Measurements from ENCODE around the gene OTOP3. TPM values are rescaled to one million over a fixed set of nuclear protein-coding genes. Genes with fewer than 3 reads are reported as not detected.

Gene OTOP3
- total RNA-seq, 1 experiment from 2014 or later: not detected

DNA sequence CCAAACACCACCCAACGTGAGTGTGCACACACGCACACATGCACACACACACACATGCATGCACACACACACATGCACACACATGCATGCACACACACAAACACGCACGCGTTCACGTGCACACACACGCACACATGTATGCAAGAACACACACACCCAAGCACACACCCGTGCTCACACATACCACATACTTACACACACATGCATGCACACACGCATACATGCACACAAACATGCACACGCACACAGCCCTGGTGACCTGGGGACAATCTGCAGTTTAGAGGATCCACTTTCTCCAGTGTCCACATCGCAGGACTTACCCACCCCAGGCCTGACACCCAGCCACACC is 18.9 kb upstream of the OTOP3 start:
- Histone ChIP-seq H3T11ph (ENCODE audit: low read length) (no peak overlapping the region), H3K79me2 (ENCODE audit: insufficient read depth, low read length) (no peaks in the 10 kb centered on the region), H3K56ac (ENCODE audit: insufficient read length, low read depth, low read length) (no peak overlapping the region), H2AK5ac (ENCODE audit: insufficient read length, low read length) (no peak overlapping the region), H2BK12ac (ENCODE audit: insufficient read length, low read depth, low read length) (no peak overlapping the region), H3K23me2 (ENCODE audit: insufficient read length, low read depth, low read length, poor library complexity, severe bottlenecking) (no peaks in the 10 kb centered on the region), H3K27me3 (ENCODE audit: insufficient read depth, low read length) (no peaks in the 10 kb centered on the region), H3K79me1 (ENCODE audit: insufficient read depth, low read depth, low read length, poor library complexity, severe bottlenecking) (no peaks in the 10 kb centered on the region), H4K20me1 (ENCODE audit: control insufficient read depth, insufficient read depth, insufficient read length) (no peaks in the 10 kb centered on the region), H2BK20ac (ENCODE audit: low read depth, low read length, poor library complexity, severe bottlenecking) (no peak overlapping the region), H3K9ac (ENCODE audit: extremely low read depth, insufficient read length, low read length) (no peak overlapping the region), H4K8ac (replicated peaks; ENCODE audit: insufficient read length, low read depth, low read length) (peak overlapping the region; percentile 84), H4K91ac (ENCODE audit: insufficient read length, low read depth, low read length) (no peak overlapping the region), H3K14ac (ENCODE audit: insufficient read depth, low read length) (no peak overlapping the region), H2BK120ac (ENCODE audit: low read depth, low read length, poor library complexity, severe bottlenecking) (no peak overlapping the region), H3K4me1 (ENCODE audit: insufficient read depth, low read length) (no peaks in the 10 kb centered on the region), H3K4me2 (ENCODE audit: insufficient read depth, insufficient read length, low read length) (no peak overlapping the region), H3K4ac (ENCODE audit: low read depth, low read length) (no peak overlapping the region), H3K27ac (ENCODE audit: insufficient read length, low read depth, low read length) (no peak overlapping the region), H2AFZ (ENCODE audit: low read length) (no peak overlapping the region), H2BK15ac (ENCODE audit: low read depth, low read length) (no peak overlapping the region), H2BK5ac (ENCODE audit: insufficient read length, low read length) (no peak overlapping the region), H3K23ac (ENCODE audit: insufficient read length, low read depth, low read length) (no peak overlapping the region), H3K18ac (ENCODE audit: insufficient read length, low read depth, low read length) (no peak overlapping the region), H3K9me3 (ENCODE audit: control insufficient read depth, low read depth, low read length) (no peaks in the 10 kb centered on the region), H4K5ac (ENCODE audit: insufficient read length, low read depth, low read length) (no peak overlapping the region)
- TF ChIP-seq, protein P1, sequence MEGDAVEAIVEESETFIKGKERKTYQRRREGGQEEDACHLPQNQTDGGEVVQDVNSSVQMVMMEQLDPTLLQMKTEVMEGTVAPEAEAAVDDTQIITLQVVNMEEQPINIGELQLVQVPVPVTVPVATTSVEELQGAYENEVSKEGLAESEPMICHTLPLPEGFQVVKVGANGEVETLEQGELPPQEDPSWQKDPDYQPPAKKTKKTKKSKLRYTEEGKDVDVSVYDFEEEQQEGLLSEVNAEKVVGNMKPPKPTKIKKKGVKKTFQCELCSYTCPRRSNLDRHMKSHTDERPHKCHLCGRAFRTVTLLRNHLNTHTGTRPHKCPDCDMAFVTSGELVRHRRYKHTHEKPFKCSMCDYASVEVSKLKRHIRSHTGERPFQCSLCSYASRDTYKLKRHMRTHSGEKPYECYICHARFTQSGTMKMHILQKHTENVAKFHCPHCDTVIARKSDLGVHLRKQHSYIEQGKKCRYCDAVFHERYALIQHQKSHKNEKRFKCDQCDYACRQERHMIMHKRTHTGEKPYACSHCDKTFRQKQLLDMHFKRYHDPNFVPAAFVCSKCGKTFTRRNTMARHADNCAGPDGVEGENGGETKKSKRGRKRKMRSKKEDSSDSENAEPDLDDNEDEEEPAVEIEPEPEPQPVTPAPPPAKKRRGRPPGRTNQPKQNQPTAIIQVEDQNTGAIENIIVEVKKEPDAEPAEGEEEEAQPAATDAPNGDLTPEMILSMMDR (conservative IDR thresholded peaks at IDR 0.05): no peak
- DNase-seq: peak; percentile 27
- peaks cover 13 to 31% of the 10 kb centered on the region in 2 experiments for H3K4me1 Mint-ChIP-seq
- no peak overlapping the region; a peak in 1 of 7 replicates for H3K27ac Mint-ChIP-seq
- peaks cover 0 to 3% (median 3%) of the 10 kb centered on the region in 3 experiments; a peak in 4 of 7 replicates for H3K36me3 Mint-ChIP-seq (ENCODE audit: insufficient read depth in 1 of 3, low read depth in 3 of 3)
- H3K27me3 Mint-ChIP-seq (ENCODE audit: low read depth): peaks cover 48% of the 10 kb centered on the region
- H3K4me3 Mint-ChIP-seq: no peak overlapping the region
- WGBS (ENCODE audit: extremely low coverage, insufficient read length, low lambda C conversion rate): no CpG with 5 or more reads among the region's 11 CpGs
- H3K9me3 Mint-ChIP-seq: peaks cover 0 to 2% of the 10 kb centered on the region in 2 experiments; a peak in 2 of 5 replicates

Measured in H9 (cell line).